ENCODE data around the gene FCN1. TPM values are rescaled to one million over a fixed set of nuclear protein-coding genes. Genes with fewer than 3 reads are reported as not detected.
"Not testable (repeated sequence)": the region's sequence is repeated elsewhere in the genome, so short reads cannot be mapped to it uniquely, and the experiment has no call there.

FCN1 gene
- 10.5 TPM for total RNA-seq

- no peak for DNase-seq (ENCODE audit: low read depth in 2 of 3, low spot score in 2 of 3)
Observed at GRCh38 chr9:134917431-134918373, at the start of gene FCN1. TSS of gene FCN1 (minus strand) at chr9:134917912. CDS start at chr9:134917871, 41 bp downstream.

- DNase-seq (ENCODE audit: low read depth in 2 of 3, low spot score in 2 of 3), result no peak
Observed at GRCh38 chr9:134966697-134967546, 49.2 kb upstream of the FCN1 start.

- no peak for DNase-seq (ENCODE audit: low read depth in 2 of 3, low spot score in 2 of 3)
Observed at GRCh38 chr9:134966270-134966669, 48.6 kb upstream of the FCN1 start.

- no peak for DNase-seq (ENCODE audit: low read depth in 2 of 3, low spot score in 2 of 3)
Observed at GRCh38 chr9:134965851-134966250, 48.1 kb upstream of the FCN1 start.

- no peak for DNase-seq (ENCODE audit: low read depth in 2 of 3, low spot score in 2 of 3)
Observed at GRCh38 chr9:134965411-134965810, 47.7 kb upstream of the FCN1 start.

- DNase-seq (ENCODE audit: low read depth in 2 of 3, low spot score in 2 of 3), result no peak
Observed at GRCh38 chr9:134964271-134965055, 46.8 kb upstream of the FCN1 start.

- DNase-seq (ENCODE audit: low read depth in 2 of 3, low spot score in 2 of 3), result no peak
Observed at GRCh38 chr9:134963546-134963945, 45.8 kb upstream of the FCN1 start.

- no peak for DNase-seq (ENCODE audit: low read depth in 2 of 3, low spot score in 2 of 3)
Observed at GRCh38 chr9:134962973-134963364, 45.3 kb upstream of the FCN1 start.

GRCh38 chr9:134962065-134962972 lies 44.6 kb upstream of the FCN1 start:
- DNase-seq (ENCODE audit: low read depth in 2 of 3, low spot score in 2 of 3), result no peak

GRCh38 chr9:134961331-134962064 lies 43.8 kb upstream of the FCN1 start:
- no peak for DNase-seq (ENCODE audit: low read depth in 2 of 3, low spot score in 2 of 3)

- no peak for DNase-seq (ENCODE audit: low read depth in 2 of 3, low spot score in 2 of 3)
Observed at GRCh38 chr9:134960701-134961181, 43.0 kb upstream of the FCN1 start.

GRCh38 chr9:134959971-134960310 lies 42.2 kb upstream of the FCN1 start:
- no peak for DNase-seq (ENCODE audit: low read depth in 2 of 3, low spot score in 2 of 3)

- DNase-seq (ENCODE audit: low read depth in 2 of 3, low spot score in 2 of 3), result no peak
Observed at GRCh38 chr9:134959126-134959970, 41.6 kb upstream of the FCN1 start.

- DNase-seq (ENCODE audit: low read depth in 2 of 3, low spot score in 2 of 3), result no peak
Observed at GRCh38 chr9:134957945-134958227, 40.2 kb upstream of the FCN1 start.

- no peak for DNase-seq (ENCODE audit: low read depth in 2 of 3, low spot score in 2 of 3)
Observed at GRCh38 chr9:134957165-134957944, 39.6 kb upstream of the FCN1 start.

- DNase-seq (ENCODE audit: low read depth in 2 of 3, low spot score in 2 of 3), result not testable (repeated sequence)
Observed at GRCh38 chr9:134956387-134956786, 38.7 kb upstream of the FCN1 start.

GRCh38 chr9:134955801-134956200 lies 38.1 kb upstream of the FCN1 start:
- no peak for DNase-seq (ENCODE audit: low read depth in 2 of 3, low spot score in 2 of 3)

- no peak for DNase-seq (ENCODE audit: low read depth in 2 of 3, low spot score in 2 of 3)
Observed at GRCh38 chr9:134955156-134955555, 37.4 kb upstream of the FCN1 start.
